Spleen (tissue), 11 donors: ENCODE results near the gene ANKRD29. TPM values are rescaled to one million over a fixed set of nuclear protein-coding genes. Genes with fewer than 3 reads are reported as not detected.
"Not testable (repeated sequence)": the region's sequence is repeated elsewhere in the genome, so short reads cannot be mapped to it uniquely, and the experiment has no call there.

Experiments
- DNase-seq: peaks from one replicate; pipeline ENCODE4 v3.0.0-alpha.2; 2020
- H3K27ac ChIP-seq, 8 donors: fragments of 200-600 bp; sonication (generic) in 7 of 8; 1 replicate in 4 of 8; 2 replicates in 4 of 8; pipeline versions ENCODE4 v1.5.0 to v1.8.0; 2016 to 2021; ENCODE audit warnings: inconsistent platforms in 4 of 8, mild to moderate bottlenecking in 4 of 8, moderate library complexity in 1 of 8
- H3K27me3 ChIP-seq, 7 donors: fragments of 200-600 bp; sonication (generic) in 6 of 7; replicated peaks in 1 of 7; 1 replicate in 4 of 7; 2 replicates in 3 of 7; pipeline versions ENCODE4 v1.5.0 to v1.8.0; 2016 to 2021; ENCODE audit warnings: inconsistent platforms in 3 of 7, mild to moderate bottlenecking in 1 of 7
- H3K36me3 ChIP-seq, 6 donors: fragments of 200-600 bp; sonication (generic) in 5 of 6; 1 replicate in 4 of 6; 2 replicates in 2 of 6; pipeline versions ENCODE4 v1.5.0 to v1.8.0; 2016 to 2021; ENCODE audit warnings: inconsistent platforms in 2 of 6
- H3K4me1 ChIP-seq, 6 donors: fragments of 200-600 bp; sonication (generic) in 5 of 6; 1 replicate in 3 of 6; 2 replicates in 3 of 6; pipeline versions ENCODE4 v1.5.0 to v1.8.0; 2016 to 2021; ENCODE audit warnings: inconsistent platforms in 3 of 6
- H3K4me3 ChIP-seq, 8 donors: fragments of 200-600 bp; sonication (generic) in 7 of 8; 1 replicate in 4 of 8; 2 replicates in 4 of 8; pipeline versions ENCODE4 v1.5.0 to v1.8.0; 2016 to 2021; ENCODE audit warnings: inconsistent platforms in 4 of 8, mild to moderate bottlenecking in 4 of 8, moderate library complexity in 2 of 8
- H3K9me3 ChIP-seq, 8 donors: fragments of 200-600 bp; sonication (generic) in 7 of 8; 1 replicate in 4 of 8; 2 replicates in 4 of 8; pipeline versions ENCODE4 v1.5.0 to v1.8.0; 2016 to 2021; ENCODE audit warnings: inconsistent platforms in 4 of 8
- POLR2A ChIP-seq, 3 donors: fragments of 450-650 bp; IDR thresholded peaks; one replicate each; pipeline ENCODE4 v1.5.1; 2017; ENCODE audit warnings: antibody characterized with exemption in 3 of 3, mild to moderate bottlenecking in 1 of 3
- POLR2AphosphoS5 ChIP-seq, 3 donors: sonication (generic); formaldehyde crosslinking; IDR thresholded peaks; one replicate each; pipeline ENCODE4 v1.5.1; 2017; ENCODE audit warnings: antibody characterized with exemption in 3 of 3
- WGBS, 5 donors: extraction: QIAGEN DNeasy Blood & Tissue Kit in 3 of 5; methylation state at CpG; one replicate each; pipeline versions ENCODE4 v1.1.5 to v1.1.7; 2013 to 2018; 5-methylcytosine and 5-hydroxymethylcytosine counted together
- intact Hi-C: fragments of 100-400 bp; cut with DNase I; formaldehyde crosslinking; loops from one replicate; pipeline ENCODE4 v1.15.0; 2023; ENCODE audit warnings: low total_unique reads
- polyA plus RNA-seq, 3 donors: library from polyadenylated mRNA; stranded (reverse); fragments of 200-250 nt; gene quantifications; one replicate each; pipeline ENCODE4 v1.2.1, GENCODE V29; 2013
- total RNA-seq, 7 donors: library from RNA; depleted of rRNA in 3 of 7; stranded (reverse); fragments of >200 nt in 3 of 7; fragmentation: NEBNext Ultra II Directional in 4 of 7; extraction: Animal tissue kit (Norgen Biotek cat#: 25700) in 4 of 7; gene quantifications; one replicate each; pipeline versions ENCODE4 v1.1.0 to v1.2.1, GENCODE V29; 2016 to 2021
- TF ChIP-seq, protein P1 (sequence below), 11 experiments: fragments of 200-600 bp in 7 of 11; fragments of 450-650 bp in 4 of 11; sonication (generic) in 4 of 11; IDR thresholded peaks in 8 of 11; conservative IDR thresholded peaks in 3 of 11; 1 replicate in 7 of 11; 2 replicates in 4 of 11; pipeline versions ENCODE4 v1.4.0 to v1.8.0; 2016 to 2021; ENCODE audit warnings: antibody characterized with exemption in 11 of 11, inconsistent platforms in 4 of 11, mild to moderate bottlenecking in 1 of 11
- donor health status: healthy with polysubstance abuse.
- donor health status: DM: no; HTN: no; CAD: no; lungs with moderate emphysema.
- donor health status: DM: no; HTN: no; CAD: no.
- donor health status: Bipolar disorder and iron deficiency.
- donor health status: healthy.
- donor health status: DM: no; HTN: no; CAD: no.
- donor health status: DM: yes; HTN: yes; CAD: no.

The ANKRD29 gene
- total and polyA plus RNA-seq, 10 donors, result 1.6 to 10.6 (median 3.7) TPM

DNA sequence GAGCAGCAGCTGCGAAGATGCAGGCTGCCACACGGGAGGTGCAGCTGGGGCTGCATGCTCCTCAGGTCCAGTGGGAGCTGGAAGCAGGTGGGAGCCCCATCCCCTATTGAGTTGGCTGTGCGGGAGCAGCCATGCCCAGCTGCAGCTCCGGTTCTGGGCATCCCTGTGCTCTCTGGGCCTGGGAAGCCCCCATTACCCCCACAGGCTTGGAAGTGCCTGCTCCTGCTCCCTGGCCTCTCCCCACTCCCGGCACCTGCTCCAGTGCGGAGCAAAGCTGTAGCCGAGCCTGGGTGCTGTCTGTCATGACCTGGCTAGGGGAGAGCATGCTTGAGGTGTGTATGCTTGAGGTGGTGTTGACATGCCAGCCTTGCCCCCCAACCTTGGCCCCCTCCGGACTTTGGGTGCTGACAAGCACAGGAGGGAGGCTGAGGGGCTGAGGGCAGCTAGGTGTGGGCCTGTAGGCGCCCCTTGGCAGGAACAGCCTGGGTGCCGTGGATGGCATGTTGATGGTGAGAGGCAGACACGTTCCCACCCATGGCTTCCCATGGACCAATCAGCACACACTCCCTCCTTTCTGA is 21.5 kb downstream of the ANKRD29 start:
- H3K9me3 ChIP-seq, result peaks cover 0 to 15% (median 12%) of the 10 kb centered on the region in 8 donors
- no peak overlapping the region for H3K27ac ChIP-seq
- no peak overlapping the region for H3K4me3 ChIP-seq
- intact Hi-C loops, result no loop called here
- H3K27me3 ChIP-seq, result peaks cover 0 to 4% (median 0%) of the 10 kb centered on the region in 7 donors
- WGBS, 5 donors, result 83 to 91% (median 87%) methylated on average over 9 to 11 of the region's 11 CpGs
- TF ChIP-seq, protein P1, sequence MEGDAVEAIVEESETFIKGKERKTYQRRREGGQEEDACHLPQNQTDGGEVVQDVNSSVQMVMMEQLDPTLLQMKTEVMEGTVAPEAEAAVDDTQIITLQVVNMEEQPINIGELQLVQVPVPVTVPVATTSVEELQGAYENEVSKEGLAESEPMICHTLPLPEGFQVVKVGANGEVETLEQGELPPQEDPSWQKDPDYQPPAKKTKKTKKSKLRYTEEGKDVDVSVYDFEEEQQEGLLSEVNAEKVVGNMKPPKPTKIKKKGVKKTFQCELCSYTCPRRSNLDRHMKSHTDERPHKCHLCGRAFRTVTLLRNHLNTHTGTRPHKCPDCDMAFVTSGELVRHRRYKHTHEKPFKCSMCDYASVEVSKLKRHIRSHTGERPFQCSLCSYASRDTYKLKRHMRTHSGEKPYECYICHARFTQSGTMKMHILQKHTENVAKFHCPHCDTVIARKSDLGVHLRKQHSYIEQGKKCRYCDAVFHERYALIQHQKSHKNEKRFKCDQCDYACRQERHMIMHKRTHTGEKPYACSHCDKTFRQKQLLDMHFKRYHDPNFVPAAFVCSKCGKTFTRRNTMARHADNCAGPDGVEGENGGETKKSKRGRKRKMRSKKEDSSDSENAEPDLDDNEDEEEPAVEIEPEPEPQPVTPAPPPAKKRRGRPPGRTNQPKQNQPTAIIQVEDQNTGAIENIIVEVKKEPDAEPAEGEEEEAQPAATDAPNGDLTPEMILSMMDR (IDR thresholded peaks at IDR 0.05 in 8 of 11, conservative IDR thresholded peaks at IDR 0.05 in 3 of 11), result no peak
- TF ChIP-seq POLR2A (IDR thresholded peaks at IDR 0.05), result no peak
- TF ChIP-seq POLR2AphosphoS5 (IDR thresholded peaks at IDR 0.05), result no peak
- H3K4me1 ChIP-seq, result no peaks in the 10 kb centered on the region
- no peak for DNase-seq
- H3K36me3 ChIP-seq, result no peaks in the 10 kb centered on the region

DNA sequence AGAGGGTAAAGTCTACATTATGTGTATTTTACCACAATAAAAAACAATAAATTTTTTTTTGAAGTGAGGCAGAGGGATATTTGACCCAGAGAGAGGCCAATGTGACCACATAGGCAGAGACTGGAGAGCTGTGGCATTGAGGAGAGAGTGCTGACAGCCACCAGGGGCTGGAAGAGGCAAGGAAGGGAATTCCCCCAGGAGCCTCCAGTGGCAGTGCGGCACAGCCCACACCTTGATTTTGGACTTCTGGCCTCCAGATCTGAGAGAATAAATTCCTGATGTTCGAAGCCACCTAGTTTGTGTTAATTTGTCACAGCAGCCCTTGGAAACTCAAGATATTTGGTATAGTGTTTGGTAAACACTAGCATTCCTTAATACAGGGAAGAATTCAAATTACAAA is 22.7 kb downstream of the ANKRD29 start:
- DNase-seq, result no peak
- Histone ChIP-seq H3K27ac (no peak overlapping the region), H3K4me1 (no peaks in the 10 kb centered on the region), H3K36me3 (no peaks in the 10 kb centered on the region), H3K4me3 (no peak overlapping the region), H3K9me3 (peaks cover 0 to 15% (median 12%) of the 10 kb centered on the region in 8 donors), H3K27me3 (peaks cover 0 to 4% (median 0%) of the 10 kb centered on the region in 7 donors)
- TF ChIP-seq POLR2AphosphoS5 (IDR thresholded peaks at IDR 0.05) (no peak), POLR2A (IDR thresholded peaks at IDR 0.05) (no peak)
- TF ChIP-seq, protein P1 (IDR thresholded peaks at IDR 0.05 in 8 of 11, conservative IDR thresholded peaks at IDR 0.05 in 3 of 11), result no peak
- intact Hi-C loops, result no loop called here
- 76 to 93% (median 88%) methylated on average over 2 of the region's 2 CpGs for WGBS, 5 donors

DNA sequence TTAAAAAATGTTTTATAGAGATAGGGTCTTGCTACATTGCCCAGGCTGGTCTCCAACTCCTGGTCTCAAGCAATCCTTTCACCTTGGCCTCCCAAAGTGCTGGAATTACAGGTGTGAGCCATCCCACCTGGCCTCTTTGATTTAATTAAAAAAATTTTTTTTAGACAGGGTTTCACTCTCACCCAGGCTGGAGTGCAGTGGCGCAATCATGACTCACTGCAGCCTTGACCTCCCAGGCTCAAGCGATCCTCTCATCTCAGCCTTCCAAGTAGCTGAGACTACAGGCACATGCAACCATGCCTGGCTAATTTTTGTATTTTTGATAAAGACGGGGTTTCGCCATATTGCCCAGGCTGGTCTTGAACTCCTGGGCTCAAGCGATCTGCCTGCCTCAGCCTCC is 26.3 kb downstream of the ANKRD29 start:
- 89 to 96% (median 94%) methylated on average over 3 to 5 of the region's 5 CpGs for WGBS, 5 donors
- DNase-seq, H3K27ac ChIP-seq, intact Hi-C loops, H3K4me3 ChIP-seq, H3K4me1 ChIP-seq, H3K27me3 ChIP-seq, H3K36me3 ChIP-seq, H3K9me3 ChIP-seq: not testable (repeated sequence)

DNA sequence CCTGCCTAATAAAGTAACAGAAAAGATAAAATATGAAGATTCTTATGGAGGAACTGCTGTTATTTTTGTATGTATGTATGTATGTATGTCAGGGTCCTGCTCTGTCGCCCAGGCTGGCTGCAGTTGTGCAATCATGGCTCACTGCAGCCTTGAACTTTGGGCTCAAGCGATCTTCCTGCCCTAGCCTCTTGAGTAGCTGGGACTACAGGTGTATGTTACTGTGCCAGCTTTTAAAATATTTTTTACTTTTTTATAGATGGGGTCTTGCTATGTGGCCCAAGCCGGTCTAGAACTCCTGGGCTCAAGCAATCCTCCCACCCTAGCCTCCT is 26.7 kb downstream of the ANKRD29 start:
- WGBS, 5 donors, result 78 to 92% (median 89%) methylated on average over 3 of the region's 3 CpGs
- H3K27ac ChIP-seq, result no peak overlapping the region

More for the DNA sequence above, 26.7 kb downstream of the ANKRD29 start:
- peaks cover 0 to 1% (median 0%) of the 10 kb centered on the region in 8 donors for H3K9me3 ChIP-seq
- no peak for TF ChIP-seq POLR2AphosphoS5 (IDR thresholded peaks at IDR 0.05)
- no peak for TF ChIP-seq POLR2A (IDR thresholded peaks at IDR 0.05)
- TF ChIP-seq, protein P1 (IDR thresholded peaks at IDR 0.05 in 8 of 11, conservative IDR thresholded peaks at IDR 0.05 in 3 of 11), result no peak
- H3K4me3 ChIP-seq, result no peak overlapping the region
- H3K27me3 ChIP-seq, result peaks cover 0 to 3% (median 0%) of the 10 kb centered on the region in 7 donors
- intact Hi-C loops, result no loop called here
- H3K4me1 ChIP-seq, result no peaks in the 10 kb centered on the region
- H3K36me3 ChIP-seq, result no peaks in the 10 kb centered on the region
- DNase-seq, result no peak
